ENCODE results near the gene FDPS.

- TF ChIP-seq CTCF (IDR thresholded peaks at IDR 0.05) (no peak), POLR2A (IDR thresholded peaks at IDR 0.05) (no peak)
Measured at GRCh38 chr1:155261493-155261851, 47.2 kb upstream of the FDPS start.

Data from heart left ventricle (tissue), 13 donors.